Lung microvascular endothelial cell (primary cell): Measurements from ENCODE around the gene CRIP2. TPM values are rescaled to one million over a fixed set of nuclear protein-coding genes. Genes with fewer than 3 reads are reported as not detected.

Experiments
- DNase-seq, 2 donors: peaks; one replicate each; pipeline versions ENCODE4 v3.0.0 to v3.0.0-alpha.2; 2010; ENCODE audit warnings: low read depth in 2 of 2
- total RNA-seq: library from RNA; depleted of rRNA; stranded (reverse); fragments of >200 nt; gene quantifications from 2 replicates; pipeline ENCODE4 v1.2.1, GENCODE V29; 2014

The CRIP2 gene
- total RNA-seq, 1 donor from 2014 or later = 152 TPM

- no peak for DNase-seq
These were observed 12.9 kb downstream of the CRIP2 start for GRCh38 chr14:105487449-105487985.

GRCh38 chr14:105487986-105488777 lies 13.6 kb downstream of the CRIP2 start:
- DNase-seq = no peak

GRCh38 chr14:105488781-105489541 lies 14.3 kb downstream of the CRIP2 start:
- DNase-seq = no peak

GRCh38 chr14:105489542-105490266 lies 15.1 kb downstream of the CRIP2 start:
- peak; percentile 85 to 90 for DNase-seq

- no peak for DNase-seq
These were observed 15.6 kb downstream of the CRIP2 start for GRCh38 chr14:105490267-105490571.

- peak; percentile 100 for DNase-seq
These were observed 16.1 kb downstream of the CRIP2 start, which contains the start of gene TEDC1 for GRCh38 chr14:105490572-105491365. TSS of gene TEDC1 (plus strand) at chr14:105491246. CDS start at chr14:105491376, 130 bp downstream.

- DNase-seq = peak; percentile 70 to 82
These were observed 16.8 kb downstream of the CRIP2 start for GRCh38 chr14:105491366-105491973.

GRCh38 chr14:105492031-105492970 lies 17.7 kb downstream of the CRIP2 start:
- no peak for DNase-seq

- no peak for DNase-seq
These were observed 18.6 kb downstream of the CRIP2 start for GRCh38 chr14:105492971-105493871.

- no peak for DNase-seq
These were observed 19.4 kb downstream of the CRIP2 start for GRCh38 chr14:105493921-105494605.

GRCh38 chr14:105494606-105494929 lies 19.9 kb downstream of the CRIP2 start:
- DNase-seq = no peak

GRCh38 chr14:105495101-105495989 lies 20.7 kb downstream of the CRIP2 start:
- DNase-seq = no peak

- DNase-seq = no peak
These were observed 21.6 kb downstream of the CRIP2 start for GRCh38 chr14:105495990-105496830.

- DNase-seq = no peak
These were observed 22.4 kb downstream of the CRIP2 start for GRCh38 chr14:105496831-105497591.
